ENCODE measurements around the gene CYP4B1.

DNA sequence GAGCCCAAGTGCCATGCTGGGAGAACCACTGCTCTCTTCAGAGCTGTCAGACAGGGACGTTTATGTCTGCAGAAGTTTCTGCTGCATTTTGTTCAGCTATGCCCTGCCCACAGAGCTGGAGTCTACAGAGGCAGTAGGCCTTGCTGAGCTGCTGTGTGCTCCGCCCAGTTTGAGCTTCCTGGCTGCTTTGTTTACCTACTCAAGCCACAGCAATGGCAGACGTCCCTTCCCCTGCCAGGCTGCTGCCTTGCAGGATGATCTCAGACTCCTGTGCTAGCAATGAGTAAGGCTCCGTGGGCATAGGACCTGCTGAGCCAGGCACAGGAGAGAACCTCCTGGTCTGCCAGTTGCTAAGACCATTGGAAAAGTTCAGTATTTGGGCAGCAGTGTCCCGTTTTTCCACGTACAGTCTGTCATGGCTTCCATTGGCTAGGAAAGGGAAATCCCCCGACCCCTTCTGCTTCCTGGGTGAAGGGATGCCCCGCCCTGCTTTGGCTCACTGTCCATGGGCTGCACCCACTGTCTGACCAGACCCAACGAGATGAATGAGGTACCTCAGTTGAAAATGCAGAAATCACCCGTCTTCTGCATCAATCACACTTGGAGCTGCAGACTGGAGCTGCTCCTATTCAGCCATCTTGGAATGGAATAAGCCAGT lies 31.9 kb downstream of the CYP4B1 start:
- no peak for TF ChIP-seq TCF4 (CRISPR knock-in tag; IDR thresholded peaks at IDR 0.05; ENCODE audit: borderline replicate concordance)
- TF ChIP-seq GLIS3 (CRISPR knock-in tag; IDR thresholded peaks at IDR 0.05) = no peak
